Upper lobe of left lung (tissue), 6 donors: Measurements from ENCODE around the gene FOXA3. TPM values are rescaled to one million over a fixed set of nuclear protein-coding genes. Genes with fewer than 3 reads are reported as not detected.

Source experiments
- ATAC-seq, 2 donors: fragments of 200-7000 bp; cut with Tn5 transposase; one replicate each; pipeline ENCODE4 v1.9.1; 2022; ENCODE audit warnings: mild to moderate bottlenecking in 2 of 2, moderate library complexity in 2 of 2; ENCODE audit not compliant: low FRiP score in 2 of 2
- DNase-seq, 2 donors: peaks; one replicate each; pipeline ENCODE4 v3.0.0-alpha.2; 2019 to 2020
- H3K27ac ChIP-seq, 4 donors: fragments of 200-600 bp; sonication (generic); one replicate each; pipeline ENCODE4 v1.5.1; 2016 to 2019
- H3K27me3 ChIP-seq, 4 donors: fragments of 200-600 bp; sonication (generic); one replicate each; pipeline ENCODE4 v1.5.1; 2017 to 2019
- H3K36me3 ChIP-seq, 4 donors: fragments of 200-600 bp; sonication (generic); one replicate each; pipeline ENCODE4 v1.5.1; 2016 to 2019
- H3K4me1 ChIP-seq, 4 donors: fragments of 200-600 bp; sonication (generic); one replicate each; pipeline ENCODE4 v1.5.1; 2018 to 2019
- H3K4me3 ChIP-seq, 4 donors: fragments of 200-600 bp; sonication (generic); one replicate each; pipeline ENCODE4 v1.5.1; 2017 to 2019; ENCODE audit warnings: mild to moderate bottlenecking in 2 of 4, moderate library complexity in 1 of 4
- H3K9me3 ChIP-seq, 4 donors: fragments of 200-600 bp; sonication (generic); one replicate each; pipeline ENCODE4 v1.5.1; 2018 to 2019
- CTCF ChIP-seq, 6 experiments: fragments of 450-650 bp in 4 of 6; fragments of 200-600 bp in 2 of 6; sonication (generic) in 2 of 6; IDR thresholded peaks; one replicate each; pipeline ENCODE4 v1.5.1; 2016 to 2019; ENCODE audit warnings: antibody characterized with exemption in 6 of 6
- EP300 ChIP-seq, 4 donors: sonication (generic); formaldehyde crosslinking; IDR thresholded peaks; one replicate each; pipeline ENCODE4 v1.5.1; 2017; ENCODE audit warnings: antibody characterized with exemption in 4 of 4, control low read depth in 2 of 4
- POLR2A ChIP-seq, 4 donors: fragments of 450-650 bp; IDR thresholded peaks; one replicate each; pipeline ENCODE4 v1.5.1; 2016 to 2017; ENCODE audit warnings: antibody characterized with exemption in 4 of 4, mild to moderate bottlenecking in 2 of 4
- POLR2AphosphoS5 ChIP-seq, 2 donors: sonication (generic); formaldehyde crosslinking; IDR thresholded peaks; one replicate each; pipeline ENCODE4 v1.5.1; 2017; ENCODE audit warnings: antibody characterized with exemption in 2 of 2
- WGBS, 2 donors: methylation state at CpG; one replicate each; pipeline ENCODE4 v1.1.5; 2017 to 2018; 5-methylcytosine and 5-hydroxymethylcytosine counted together
- total RNA-seq, 6 donors: library from RNA; depleted of rRNA in 4 of 6; stranded (reverse); fragments of >200 nt in 4 of 6; gene quantifications; one replicate each; pipeline versions ENCODE4 v1.1.0 to v1.2.1, GENCODE V29; 2016 to 2021
- donor health status: DM: no; HTN: no; CAD: no; lungs with moderate emphysema.
- donor health status: DM: no; HTN: yes; CAD: no; lungs with severe emphysema.

FOXA3 gene
- total RNA-seq, 6 donors from 2014 or later, result 0.46 to 1.2 (median 0.46) TPM; not detected in 3

GRCh38 chr19:45905011-45905410 lies 40.9 kb downstream of the FOXA3 start:
- H3K27ac ChIP-seq, result no peak overlapping the region
- WGBS, 2 donors, result 77 to 81% methylated on average over 10 of the region's 10 CpGs
- H3K4me3 ChIP-seq, result no peak overlapping the region
- TF ChIP-seq POLR2AphosphoS5 (IDR thresholded peaks at IDR 0.05) (no peak), CTCF (IDR thresholded peaks at IDR 0.05) (no peak), POLR2A (IDR thresholded peaks at IDR 0.05) (no peak), EP300 (IDR thresholded peaks at IDR 0.05) (no peak)
- H3K4me1 ChIP-seq, result peaks cover 12 to 30% (median 18%) of the 10 kb centered on the region in 4 donors
- H3K27me3 ChIP-seq, result no peaks in the 10 kb centered on the region
- H3K9me3 ChIP-seq, result no peaks in the 10 kb centered on the region
- DNase-seq (no peak), ATAC-seq (no peak)
- no peaks in the 10 kb centered on the region for H3K36me3 ChIP-seq

GRCh38 chr19:45906221-45906620 lies 42.1 kb downstream of the FOXA3 start:
- WGBS, 2 donors, result 90 to 91% methylated on average over 3 of the region's 3 CpGs
- Histone ChIP-seq H3K4me1 (peaks cover 8 to 18% (median 13%) of the 10 kb centered on the region in 4 donors), H3K36me3 (no peaks in the 10 kb centered on the region), H3K4me3 (no peak overlapping the region), H3K27me3 (no peaks in the 10 kb centered on the region), H3K9me3 (no peaks in the 10 kb centered on the region), H3K27ac (no peak overlapping the region)
- DNase-seq (no peak), ATAC-seq (no peak)
- TF ChIP-seq POLR2A (IDR thresholded peaks at IDR 0.05), result no peak
- no peak for TF ChIP-seq EP300 (IDR thresholded peaks at IDR 0.05)
- TF ChIP-seq CTCF (IDR thresholded peaks at IDR 0.05), result no peak
- TF ChIP-seq POLR2AphosphoS5 (IDR thresholded peaks at IDR 0.05), result no peak

GRCh38 chr19:45908956-45909355 lies 44.8 kb downstream of the FOXA3 start:
- Histone ChIP-seq H3K4me3 (no peak overlapping the region), H3K36me3 (no peaks in the 10 kb centered on the region), H3K4me1 (no peaks in the 10 kb centered on the region), H3K9me3 (no peaks in the 10 kb centered on the region), H3K27ac (no peak overlapping the region), H3K27me3 (no peaks in the 10 kb centered on the region)
- no peak for TF ChIP-seq POLR2A (IDR thresholded peaks at IDR 0.05)
- TF ChIP-seq EP300 (IDR thresholded peaks at IDR 0.05), result no peak
- TF ChIP-seq POLR2AphosphoS5 (IDR thresholded peaks at IDR 0.05), result no peak
- TF ChIP-seq CTCF (IDR thresholded peaks at IDR 0.05), result no peak
- 73 to 74% methylated on average over 5 of the region's 5 CpGs for WGBS, 2 donors
- DNase-seq (no peak), ATAC-seq (no peak)

- 66 to 80% methylated on average over 8 of the region's 8 CpGs for WGBS, 2 donors
- Histone ChIP-seq H3K27ac (no peak overlapping the region), H3K4me3 (no peak overlapping the region), H3K36me3 (no peaks in the 10 kb centered on the region), H3K4me1 (no peaks in the 10 kb centered on the region), H3K27me3 (no peaks in the 10 kb centered on the region), H3K9me3 (no peaks in the 10 kb centered on the region)
- no peak for ATAC-seq
- TF ChIP-seq CTCF (IDR thresholded peaks at IDR 0.05) (no peak), EP300 (IDR thresholded peaks at IDR 0.05) (no peak), POLR2AphosphoS5 (IDR thresholded peaks at IDR 0.05) (no peak), POLR2A (IDR thresholded peaks at IDR 0.05) (no peak)
- DNase-seq, result no peak
Measured at GRCh38 chr19:45911291-45911690, 47.2 kb downstream of the FOXA3 start.
